HEK293 (cell line): ENCODE results near the gene KEL.

ENCODE experiments used
- PRDM10 ChIP-seq: fragments of 450-650 bp; formaldehyde crosslinking; IDR thresholded peaks from 2 replicates; pipeline ENCODE4 v1.5.1; 2016; ENCODE audit warnings: missing biosample characterization, missing genetic modification characterization
- REST ChIP-seq: fragments of 450-650 bp; formaldehyde crosslinking; IDR thresholded peaks from 2 replicates; pipeline ENCODE4 v1.5.1; 2016; ENCODE audit warnings: missing biosample characterization, missing genetic modification characterization
- ZBTB7A ChIP-seq: fragments of 450-650 bp; formaldehyde crosslinking; IDR thresholded peaks from 2 replicates; pipeline ENCODE4 v1.5.1; 2016; ENCODE audit warnings: low read depth, missing biosample characterization, missing genetic modification characterization
- ZNF10 ChIP-seq: fragments of 450-650 bp; formaldehyde crosslinking; IDR thresholded peaks from 2 replicates; pipeline ENCODE4 v1.5.1; 2017; ENCODE audit warnings: missing biosample characterization, missing genetic modification characterization
- ZNF274 ChIP-seq, 2 experiments: fragments of 200-500 bp in 1 of 2; fragments of 450-650 bp in 1 of 2; sonication (Bioruptor generic) in 1 of 2; formaldehyde crosslinking in 1 of 2; IDR thresholded peaks; 2 replicates each; pipeline versions ENCODE4 v1.5.1 to v1.6.1; 2014 to 2016; ENCODE audit warnings: borderline replicate concordance in 1 of 2, inconsistent platforms in 1 of 2, low read length in 1 of 2, missing biosample characterization in 1 of 2, missing genetic modification characterization in 1 of 2
- ZNF48 ChIP-seq: fragments of 450-650 bp; formaldehyde crosslinking; IDR thresholded peaks from 2 replicates; pipeline ENCODE4 v1.5.1; 2016; ENCODE audit warnings: missing biosample characterization, missing genetic modification characterization
- ZNF585B ChIP-seq: fragments of 450-650 bp; formaldehyde crosslinking; IDR thresholded peaks from 2 replicates; pipeline ENCODE4 v1.5.1; 2016; ENCODE audit warnings: missing biosample characterization, missing genetic modification characterization
- ZNF654 ChIP-seq: fragments of 450-650 bp; formaldehyde crosslinking; IDR thresholded peaks from 2 replicates; pipeline ENCODE4 v1.5.1; 2016; ENCODE audit warnings: low read depth, missing biosample characterization, missing genetic modification characterization
- ZNF830 ChIP-seq: fragments of 450-650 bp; IDR thresholded peaks from 2 replicates; pipeline ENCODE4 v1.5.0; 2018; ENCODE audit warnings: missing biosample characterization, missing genetic modification characterization, low read depth, mild to moderate bottlenecking, moderate library complexity
- TF ChIP-seq, protein P1 (sequence below): fragments of 450-650 bp; formaldehyde crosslinking; IDR thresholded peaks from 2 replicates; pipeline ENCODE4 v1.5.1; 2016; ENCODE audit warnings: missing biosample characterization, missing genetic modification characterization
- TF ChIP-seq, protein P2 (sequence below): fragments of 450-650 bp; formaldehyde crosslinking; IDR thresholded peaks from 2 replicates; pipeline ENCODE4 v1.5.1; 2016; ENCODE audit warnings: missing biosample characterization, missing genetic modification characterization
- TF ChIP-seq, protein P3 (sequence below): fragments of 450-650 bp; formaldehyde crosslinking; IDR thresholded peaks from 2 replicates; pipeline ENCODE4 v1.5.1; 2016; ENCODE audit warnings: missing biosample characterization, missing genetic modification characterization

- TF ChIP-seq ZNF10 (tag by site-specific recombination), result no peak
- TF ChIP-seq, protein P1, sequence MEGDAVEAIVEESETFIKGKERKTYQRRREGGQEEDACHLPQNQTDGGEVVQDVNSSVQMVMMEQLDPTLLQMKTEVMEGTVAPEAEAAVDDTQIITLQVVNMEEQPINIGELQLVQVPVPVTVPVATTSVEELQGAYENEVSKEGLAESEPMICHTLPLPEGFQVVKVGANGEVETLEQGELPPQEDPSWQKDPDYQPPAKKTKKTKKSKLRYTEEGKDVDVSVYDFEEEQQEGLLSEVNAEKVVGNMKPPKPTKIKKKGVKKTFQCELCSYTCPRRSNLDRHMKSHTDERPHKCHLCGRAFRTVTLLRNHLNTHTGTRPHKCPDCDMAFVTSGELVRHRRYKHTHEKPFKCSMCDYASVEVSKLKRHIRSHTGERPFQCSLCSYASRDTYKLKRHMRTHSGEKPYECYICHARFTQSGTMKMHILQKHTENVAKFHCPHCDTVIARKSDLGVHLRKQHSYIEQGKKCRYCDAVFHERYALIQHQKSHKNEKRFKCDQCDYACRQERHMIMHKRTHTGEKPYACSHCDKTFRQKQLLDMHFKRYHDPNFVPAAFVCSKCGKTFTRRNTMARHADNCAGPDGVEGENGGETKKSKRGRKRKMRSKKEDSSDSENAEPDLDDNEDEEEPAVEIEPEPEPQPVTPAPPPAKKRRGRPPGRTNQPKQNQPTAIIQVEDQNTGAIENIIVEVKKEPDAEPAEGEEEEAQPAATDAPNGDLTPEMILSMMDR (tag by site-specific recombination), result no peak
- TF ChIP-seq, protein P2, sequence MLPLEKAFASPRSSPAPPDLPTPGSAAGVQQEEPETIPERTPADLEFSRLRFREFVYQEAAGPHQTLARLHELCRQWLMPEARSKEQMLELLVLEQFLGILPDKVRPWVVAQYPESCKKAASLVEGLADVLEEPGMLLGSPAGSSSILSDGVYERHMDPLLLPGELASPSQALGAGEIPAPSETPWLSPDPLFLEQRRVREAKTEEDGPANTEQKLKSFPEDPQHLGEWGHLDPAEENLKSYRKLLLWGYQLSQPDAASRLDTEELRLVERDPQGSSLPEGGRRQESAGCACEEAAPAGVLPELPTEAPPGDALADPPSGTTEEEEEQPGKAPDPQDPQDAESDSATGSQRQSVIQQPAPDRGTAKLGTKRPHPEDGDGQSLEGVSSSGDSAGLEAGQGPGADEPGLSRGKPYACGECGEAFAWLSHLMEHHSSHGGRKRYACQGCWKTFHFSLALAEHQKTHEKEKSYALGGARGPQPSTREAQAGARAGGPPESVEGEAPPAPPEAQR (tag by site-specific recombination), result no peak
- TF ChIP-seq ZNF830, result no peak
- TF ChIP-seq, protein P3, sequence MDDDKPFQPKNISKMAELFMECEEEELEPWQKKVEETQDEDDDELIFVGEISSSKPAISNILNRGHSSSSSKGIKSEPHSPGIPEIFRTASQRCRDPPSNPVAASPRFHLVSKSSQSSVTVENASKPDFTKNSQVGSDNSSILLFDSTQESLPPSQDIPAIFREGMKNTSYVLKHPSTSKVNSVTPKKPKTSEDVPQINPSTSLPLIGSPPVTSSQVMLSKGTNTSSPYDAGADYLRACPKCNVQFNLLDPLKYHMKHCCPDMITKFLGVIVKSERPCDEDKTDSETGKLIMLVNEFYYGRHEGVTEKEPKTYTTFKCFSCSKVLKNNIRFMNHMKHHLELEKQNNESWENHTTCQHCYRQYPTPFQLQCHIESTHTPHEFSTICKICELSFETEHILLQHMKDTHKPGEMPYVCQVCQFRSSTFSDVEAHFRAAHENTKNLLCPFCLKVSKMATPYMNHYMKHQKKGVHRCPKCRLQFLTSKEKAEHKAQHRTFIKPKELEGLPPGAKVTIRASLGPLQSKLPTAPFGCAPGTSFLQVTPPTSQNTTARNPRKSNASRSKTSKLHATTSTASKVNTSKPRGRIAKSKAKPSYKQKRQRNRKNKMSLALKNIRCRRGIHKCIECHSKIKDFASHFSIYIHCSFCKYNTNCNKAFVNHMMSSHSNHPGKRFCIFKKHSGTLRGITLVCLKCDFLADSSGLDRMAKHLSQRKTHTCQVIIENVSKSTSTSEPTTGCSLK (tag by site-specific recombination), result no peak
- TF ChIP-seq ZNF48 (tag by site-specific recombination), result no peak
- no peak for TF ChIP-seq ZNF274 (IDR thresholded peaks at IDR 0.05; ENCODE audit: low read length)
- TF ChIP-seq ZNF274 (tag by site-specific recombination; IDR thresholded peaks at IDR 0.05; ENCODE audit: borderline replicate concordance), result no peak
- TF ChIP-seq ZNF654 (tag by site-specific recombination), result no peak
- no peak for TF ChIP-seq REST (tag by site-specific recombination)
- no peak for TF ChIP-seq PRDM10 (tag by site-specific recombination)
- TF ChIP-seq ZNF585B (tag by site-specific recombination), result no peak
- TF ChIP-seq ZBTB7A (tag by site-specific recombination), result no peak
Measured at GRCh38 chr7:142963993-142964392, 1.8 kb upstream of the KEL start.
